ENCODE results near the gene IGSF9.

IGSF9 gene

GRCh38 chr1:159982280-159982679 lies 36.9 kb upstream of the IGSF9 start:
- TF ChIP-seq, protein P1, sequence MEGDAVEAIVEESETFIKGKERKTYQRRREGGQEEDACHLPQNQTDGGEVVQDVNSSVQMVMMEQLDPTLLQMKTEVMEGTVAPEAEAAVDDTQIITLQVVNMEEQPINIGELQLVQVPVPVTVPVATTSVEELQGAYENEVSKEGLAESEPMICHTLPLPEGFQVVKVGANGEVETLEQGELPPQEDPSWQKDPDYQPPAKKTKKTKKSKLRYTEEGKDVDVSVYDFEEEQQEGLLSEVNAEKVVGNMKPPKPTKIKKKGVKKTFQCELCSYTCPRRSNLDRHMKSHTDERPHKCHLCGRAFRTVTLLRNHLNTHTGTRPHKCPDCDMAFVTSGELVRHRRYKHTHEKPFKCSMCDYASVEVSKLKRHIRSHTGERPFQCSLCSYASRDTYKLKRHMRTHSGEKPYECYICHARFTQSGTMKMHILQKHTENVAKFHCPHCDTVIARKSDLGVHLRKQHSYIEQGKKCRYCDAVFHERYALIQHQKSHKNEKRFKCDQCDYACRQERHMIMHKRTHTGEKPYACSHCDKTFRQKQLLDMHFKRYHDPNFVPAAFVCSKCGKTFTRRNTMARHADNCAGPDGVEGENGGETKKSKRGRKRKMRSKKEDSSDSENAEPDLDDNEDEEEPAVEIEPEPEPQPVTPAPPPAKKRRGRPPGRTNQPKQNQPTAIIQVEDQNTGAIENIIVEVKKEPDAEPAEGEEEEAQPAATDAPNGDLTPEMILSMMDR (IDR thresholded peaks at IDR 0.05; ENCODE audit: low read length, missing control alignments): no peak
- DNase-seq (ENCODE audit: low read depth): no peak
- H3K4me3 ChIP-seq (replicated peaks; ENCODE audit: low read depth, low read length): no peak overlapping the region

DNA sequence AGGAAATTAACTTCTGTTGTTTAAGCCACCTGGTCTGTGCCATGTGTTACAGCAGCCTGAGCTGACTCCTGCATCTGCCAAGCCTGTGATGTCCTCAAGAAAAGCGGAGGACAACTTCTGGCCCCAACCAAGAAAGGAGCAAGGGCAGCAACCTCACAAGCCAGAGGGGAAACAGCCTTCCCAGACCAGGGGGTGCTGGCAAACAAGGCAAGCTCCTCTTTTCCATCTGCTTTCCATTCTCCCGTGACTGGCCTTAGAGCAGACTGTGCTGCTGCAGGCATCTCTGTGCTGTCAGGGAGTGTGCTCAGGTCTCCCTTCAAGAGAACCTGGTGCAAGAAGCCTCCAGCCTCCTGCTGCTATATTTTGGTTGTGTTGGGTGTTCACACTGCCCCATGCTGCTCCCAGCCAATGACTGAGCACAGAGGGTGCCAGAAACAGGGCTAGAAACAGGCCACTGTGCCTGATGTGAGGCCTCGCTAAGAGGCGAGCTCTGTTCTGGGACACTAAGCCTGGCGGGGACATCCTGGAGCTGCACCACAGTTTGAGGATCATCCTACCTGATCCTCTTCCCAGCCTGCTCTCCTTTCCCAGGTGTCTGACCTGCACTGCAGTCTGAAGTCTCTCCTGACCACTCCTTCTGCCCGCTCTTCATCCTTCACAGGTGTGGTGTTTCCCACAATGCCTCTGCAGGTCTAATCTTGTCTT lies 36.1 kb upstream of the IGSF9 start:
- TF ChIP-seq, protein P1 (IDR thresholded peaks at IDR 0.05; ENCODE audit: low read length, missing control alignments): no peak
- H3K4me3 ChIP-seq (replicated peaks; ENCODE audit: low read depth, low read length): no peak overlapping the region
- DNase-seq (ENCODE audit: low read depth): no peak

GRCh38 chr1:159980786-159981185 lies 35.4 kb upstream of the IGSF9 start:
- no peak for DNase-seq (ENCODE audit: low read depth)
- TF ChIP-seq, protein P1 (IDR thresholded peaks at IDR 0.05; ENCODE audit: low read length, missing control alignments): no peak
- no peak overlapping the region for H3K4me3 ChIP-seq (replicated peaks; ENCODE audit: low read depth, low read length)

DNA sequence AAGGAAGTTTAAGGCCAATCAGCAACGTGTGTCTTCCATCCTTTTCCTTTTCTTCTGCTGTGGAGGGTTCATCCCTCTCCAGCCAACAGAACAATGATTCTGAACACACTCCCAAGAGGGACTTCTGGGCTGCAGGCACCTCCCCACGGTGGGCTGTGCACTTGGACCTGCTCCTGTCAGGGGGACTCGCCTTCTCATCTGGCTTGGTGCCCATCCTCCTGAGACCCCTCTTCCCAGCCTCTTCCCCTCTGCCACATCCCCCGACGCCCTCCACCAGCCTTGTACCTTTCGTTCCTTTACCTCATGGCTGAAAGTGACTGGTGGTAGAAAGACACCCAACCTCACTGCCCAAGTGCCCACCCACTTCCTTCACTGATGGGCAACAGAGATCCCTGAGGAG lies 34.7 kb upstream of the IGSF9 start:
- TF ChIP-seq, protein P1 (IDR thresholded peaks at IDR 0.05; ENCODE audit: low read length, missing control alignments): no peak
- DNase-seq (ENCODE audit: low read depth): no peak
- no peak overlapping the region for H3K4me3 ChIP-seq (replicated peaks; ENCODE audit: low read depth, low read length)

- TF ChIP-seq, protein P1 (IDR thresholded peaks at IDR 0.05; ENCODE audit: low read length, missing control alignments): no peak
- no peak overlapping the region for H3K4me3 ChIP-seq (replicated peaks; ENCODE audit: low read depth, low read length)
- no peak for DNase-seq (ENCODE audit: low read depth)
Measured at GRCh38 chr1:159979257-159979656, 33.8 kb upstream of the IGSF9 start.

GRCh38 chr1:159978107-159978398 lies 32.6 kb upstream of the IGSF9 start:
- H3K4me3 ChIP-seq (replicated peaks; ENCODE audit: low read depth, low read length): no peak overlapping the region
- TF ChIP-seq, protein P1 (IDR thresholded peaks at IDR 0.05; ENCODE audit: low read length, missing control alignments): no peak
- no peak for DNase-seq (ENCODE audit: low read depth)
